Measurements from ENCODE around the gene NUP155.

The NUP155 gene

GRCh38 chr5:37254581-37254980, 116.3 kb downstream of the NUP155 start:
- H3K9ac ChIP-seq (ENCODE audit: insufficient read length), result no peak overlapping the region
- no peak overlapping the region for H3K4me3 ChIP-seq
- H3K9me3 ChIP-seq (ENCODE audit: low read depth, low read length), result no peaks in the 10 kb centered on the region
- TF ChIP-seq POLR2AphosphoS5 (IDR thresholded peaks at IDR 0.05; ENCODE audit: borderline replicate concordance, low read depth, low read length) (no peak), EZH2 (IDR thresholded peaks at IDR 0.05) (no peak), FOXP2 (optimal IDR thresholded peaks at IDR 0.05; ENCODE audit: control extremely low read depth, extremely low read length, insufficient read depth) (no peak)
- no peaks in the 10 kb centered on the region for H3K36me3 ChIP-seq (ENCODE audit: insufficient read depth, low read length)
- H3K27ac ChIP-seq, result no peak overlapping the region
- no peak for DNase-seq (ENCODE audit: low read depth, low spot score)

GRCh38 chr5:37251665-37252064, 119.2 kb downstream of the NUP155 start:
- Histone ChIP-seq H3K36me3 (ENCODE audit: insufficient read depth, low read length) (no peaks in the 10 kb centered on the region), H3K9me3 (ENCODE audit: low read depth, low read length) (no peaks in the 10 kb centered on the region), H3K4me3 (no peak overlapping the region), H3K27ac (no peak overlapping the region), H3K9ac (ENCODE audit: insufficient read length) (no peak overlapping the region)
- DNase-seq (ENCODE audit: low read depth, low spot score), result no peak
- no peak for TF ChIP-seq EZH2 (IDR thresholded peaks at IDR 0.05)

DNA sequence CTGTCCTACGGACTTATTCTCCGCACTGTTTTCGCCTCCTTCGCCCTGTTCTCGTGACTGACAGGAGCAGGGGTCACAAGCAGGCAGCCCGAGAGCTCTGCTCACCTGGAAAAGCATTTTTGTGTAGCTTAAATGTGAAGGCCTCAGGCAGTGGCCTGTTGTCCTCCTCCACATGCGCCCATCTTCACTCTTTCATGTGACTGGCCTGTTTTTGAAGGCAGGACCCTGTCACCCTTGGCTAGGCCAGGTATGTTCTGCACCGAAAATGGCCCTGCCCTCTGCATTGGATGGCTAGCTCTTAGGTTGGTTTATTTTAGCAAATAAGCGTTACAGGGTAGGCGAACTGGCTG, 121.1 kb downstream of the NUP155 start:
- H3K9ac ChIP-seq (ENCODE audit: insufficient read length), result peak overlapping the region; percentile 93
- no peak for TF ChIP-seq FOXP2 (optimal IDR thresholded peaks at IDR 0.05; ENCODE audit: control extremely low read depth, extremely low read length, insufficient read depth)
- no peak for TF ChIP-seq POLR2AphosphoS5 (IDR thresholded peaks at IDR 0.05; ENCODE audit: borderline replicate concordance, low read depth, low read length)
- no peak for TF ChIP-seq EZH2 (IDR thresholded peaks at IDR 0.05)
- no peaks in the 10 kb centered on the region for H3K9me3 ChIP-seq (ENCODE audit: low read depth, low read length)
- no peak for DNase-seq (ENCODE audit: low read depth, low spot score)
- H3K27ac ChIP-seq, result no peak overlapping the region
- H3K4me3 ChIP-seq, result peak overlapping the region; percentile 96
- H3K36me3 ChIP-seq (ENCODE audit: insufficient read depth, low read length), result no peaks in the 10 kb centered on the region

GRCh38 chr5:37248970-37249814, 121.7 kb downstream of the NUP155 start, which contains the start of gene CPLANE1:
TSS of gene CPLANE1 (minus strand) at chr5:37249376. CDS start at chr5:37247698, 1,678 bp downstream.
- Histone ChIP-seq H3K4me3 (peak within 1 kb of the TSS; percentile 96), H3K9ac (ENCODE audit: insufficient read length) (peak within 1 kb of the TSS; percentile 93), H3K9me3 (ENCODE audit: low read depth, low read length) (no peaks in the 10 kb centered on the region), H3K36me3 (ENCODE audit: insufficient read depth, low read length) (no peaks in the 10 kb centered on the region), H3K27ac (no peak within 1 kb of the TSS)
- no peak for TF ChIP-seq EZH2 (IDR thresholded peaks at IDR 0.05)
- TF ChIP-seq POLR2AphosphoS5 (IDR thresholded peaks at IDR 0.05; ENCODE audit: borderline replicate concordance, low read depth, low read length), result peak; percentile 77
- TF ChIP-seq FOXP2 (optimal IDR thresholded peaks at IDR 0.05; ENCODE audit: control extremely low read depth, extremely low read length, insufficient read depth), result no peak
- DNase-seq (ENCODE audit: low read depth, low spot score), result no peak

- TF ChIP-seq POLR2AphosphoS5 (IDR thresholded peaks at IDR 0.05; ENCODE audit: borderline replicate concordance, low read depth, low read length), result no peak
- TF ChIP-seq FOXP2 (optimal IDR thresholded peaks at IDR 0.05; ENCODE audit: control extremely low read depth, extremely low read length, insufficient read depth), result no peak
- no peak for TF ChIP-seq EZH2 (IDR thresholded peaks at IDR 0.05)
- Histone ChIP-seq H3K27ac (no peak overlapping the region), H3K36me3 (ENCODE audit: insufficient read depth, low read length) (no peaks in the 10 kb centered on the region), H3K9ac (ENCODE audit: insufficient read length) (peak overlapping the region; percentile 93), H3K9me3 (ENCODE audit: low read depth, low read length) (no peaks in the 10 kb centered on the region), H3K4me3 (peak overlapping the region; percentile 96)
- DNase-seq (ENCODE audit: low read depth, low spot score), result no peak
Observed at GRCh38 chr5:37248421-37248969, 122.4 kb downstream of the NUP155 start.

DNA sequence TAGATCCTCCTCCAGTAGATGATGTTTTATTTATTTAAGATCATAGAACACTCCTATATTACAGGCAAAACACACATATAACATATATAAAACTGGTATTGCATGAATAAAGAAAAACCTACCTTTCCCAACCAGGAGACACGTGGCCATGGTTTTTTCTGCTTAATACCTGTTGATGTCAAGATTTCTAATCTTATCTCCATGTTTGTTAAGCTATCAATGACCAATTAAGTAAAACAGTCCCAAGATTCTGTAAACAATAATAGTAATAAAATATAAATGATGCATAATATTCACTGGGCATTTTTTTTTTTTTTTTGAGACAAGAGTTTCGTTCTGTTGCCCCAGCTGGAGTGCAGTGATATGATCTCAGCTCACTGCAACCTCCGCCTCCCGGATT, 123.4 kb downstream of the NUP155 start:
- H3K9me3 ChIP-seq (ENCODE audit: low read depth, low read length), result no peaks in the 10 kb centered on the region
- H3K4me3 ChIP-seq, result no peak overlapping the region
- H3K27ac ChIP-seq, result no peak overlapping the region
- no peak for DNase-seq (ENCODE audit: low read depth, low spot score)
- no peak for TF ChIP-seq POLR2AphosphoS5 (IDR thresholded peaks at IDR 0.05; ENCODE audit: borderline replicate concordance, low read depth, low read length)
- no peak overlapping the region for H3K9ac ChIP-seq (ENCODE audit: insufficient read length)
- no peaks in the 10 kb centered on the region for H3K36me3 ChIP-seq (ENCODE audit: insufficient read depth, low read length)

DNA sequence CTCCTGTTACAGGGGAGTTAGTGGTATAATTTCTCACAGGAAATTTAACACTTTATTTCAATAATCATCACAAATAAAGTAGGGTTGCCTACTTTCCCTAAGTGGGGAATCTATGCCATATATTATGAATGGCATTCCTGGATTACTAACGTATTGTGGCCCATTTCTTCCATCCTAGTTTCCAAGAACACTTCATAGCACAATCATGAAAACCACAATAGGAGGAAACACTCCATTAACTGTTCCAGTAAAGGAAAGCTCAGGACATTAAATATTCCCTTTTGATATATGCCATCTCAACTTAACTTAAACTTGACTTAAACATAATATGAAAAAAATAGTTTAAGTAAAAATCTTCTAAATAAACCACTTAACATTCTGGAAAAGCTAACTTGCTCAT, 123.9 kb downstream of the NUP155 start:
- Histone ChIP-seq H3K9ac (ENCODE audit: insufficient read length) (no peak overlapping the region), H3K27ac (no peak overlapping the region), H3K9me3 (ENCODE audit: low read depth, low read length) (no peaks in the 10 kb centered on the region), H3K4me3 (no peak overlapping the region), H3K36me3 (ENCODE audit: insufficient read depth, low read length) (no peaks in the 10 kb centered on the region)
- TF ChIP-seq POLR2AphosphoS5 (IDR thresholded peaks at IDR 0.05; ENCODE audit: borderline replicate concordance, low read depth, low read length) (no peak), FOXP2 (optimal IDR thresholded peaks at IDR 0.05; ENCODE audit: control extremely low read depth, extremely low read length, insufficient read depth) (no peak), EZH2 (IDR thresholded peaks at IDR 0.05) (no peak)
- no peak for DNase-seq (ENCODE audit: low read depth, low spot score)

Measured in SK-N-MC (cell line).